ENCODE results near the gene DDN. TPM values are rescaled to one million over a fixed set of nuclear protein-coding genes. Genes with fewer than 3 reads are reported as not detected.

The DDN gene
- total and polyA plus RNA-seq, 2 donors (not counting 1 experiment from before 2014, with no cell fraction given), result 0.10 to 0.75 TPM

GRCh38 chr12:48979602-48980388 lies 19.4 kb downstream of the DDN start:
- peaks cover 0 to 25% (median 0%) of the 10 kb centered on the region in 3 donors for H3K9me3 ChIP-seq (ENCODE audit: control extremely low read depth in 1 of 3, control insufficient read depth in 2 of 3, insufficient read depth in 1 of 3, low read length in 2 of 3)
- Mint-ChIP-seq H3K4me3 (peak overlapping the region; percentile 93), H3K4me1 (peaks cover 54% of the 10 kb centered on the region), H3K27ac (peak overlapping the region; percentile 50), H3K9me3 (ENCODE audit: insufficient read depth) (no peaks in the 10 kb centered on the region), H3K27me3 (peaks cover 56% of the 10 kb centered on the region)
- peak overlapping the region; percentile 86 for H2AFZ ChIP-seq (ENCODE audit: insufficient read depth, low read depth, low read length, poor library complexity, severe bottlenecking)
- peaks cover 44 to 50% of the 10 kb centered on the region in 2 donors for H3K4me1 ChIP-seq (ENCODE audit: control insufficient read depth in 2 of 2, insufficient read depth in 2 of 2, low read length in 2 of 2)
- peaks cover 2 to 68% (median 36%) of the 10 kb centered on the region in 4 experiments for H3K27me3 ChIP-seq (replicated peaks in 1 of 4; ENCODE audit: control extremely low read depth in 1 of 4, control insufficient read depth in 3 of 4, insufficient read depth in 4 of 4, low read length in 3 of 4)
- DNase-seq, result peak; percentile 75
- ChIA-PET POLR2A (interaction anchor here (1.1 to 2.8 kb wide), 3 partner anchors 10 to 17 kb away, joined by 4 to 12 read pairs (median 9); no protein-coding TSS in a partner anchor), CTCF (interaction anchor here (0.6 to 9.0 kb wide), 18 partner anchors 9 to 127 kb away, joined by 3 to 71 read pairs (median 7); partner anchors contain the start of genes ARF3, DDX23, FKBP11 and RND1)
- H4K20me1 ChIP-seq (ENCODE audit: control insufficient read depth, insufficient read depth, low read length, poor library complexity, severe bottlenecking), result no peaks in the 10 kb centered on the region
- H3K79me2 ChIP-seq (ENCODE audit: control insufficient read depth, insufficient read depth, low read length), result no peaks in the 10 kb centered on the region
- H3K27ac ChIP-seq (ENCODE audit: low read length in 2 of 2), result no peak overlapping the region
- peak overlapping the region; percentile 99 for H3K4me2 ChIP-seq (replicated peaks; ENCODE audit: low read depth, low read length, poor library complexity, severe bottlenecking)
- H3K9ac ChIP-seq (ENCODE audit: low read length), result peak overlapping the region; percentile 76
- H3K36me3 ChIP-seq (replicated peaks in 1 of 2; ENCODE audit: control extremely low read depth in 1 of 2, control insufficient read depth in 1 of 2, extremely low read depth in 1 of 2, insufficient read depth in 2 of 2, low read length in 1 of 2), result no peaks in the 10 kb centered on the region
- 1% methylated on average over 54 of the region's 55 CpGs for WGBS (ENCODE audit: insufficient coverage)
- TF ChIP-seq EZH2 (IDR thresholded peaks at IDR 0.05; ENCODE audit: borderline replicate concordance, insufficient read depth, low read depth, low read length, poor library complexity, severe bottlenecking) (no peak), CTCF (IDR thresholded peaks at IDR 0.05) (no peak)
- peak overlapping the region; percentile 52 to 86 (median 63) for H3K4me3 ChIP-seq (ENCODE audit: control extremely low read depth in 1 of 5, extremely low read depth in 1 of 5, insufficient read depth in 1 of 5, low read depth in 2 of 5, low read length in 4 of 5)
- intact Hi-C loops (cut with micrococcal nuclease), result loop anchor here (2.0 kb wide), 3 partner anchors 15 to 127 kb away; partner anchors contain the start of genes ARF3 and DDX23
- ATAC-seq (ENCODE audit: low read depth), result peak; percentile 31

Measured in B cell (primary cell).